Right ventricle myocardium inferior (tissue), 1 donor: ENCODE data around the gene ORAI2. TPM values are rescaled to one million over a fixed set of nuclear protein-coding genes. Genes with fewer than 3 reads are reported as not detected.

Source experiments
- ATAC-seq: fragments of 200-7000 bp; cut with Tn5 transposase; one replicate; pipeline ENCODE4 v1.9.1; 2020; ENCODE audit warnings: mild to moderate bottlenecking, moderate library complexity
- DNase-seq: peaks from one replicate; pipeline ENCODE4 v3.0.0; 2021; ENCODE audit errors: missing footprints
- intact Hi-C: fragments of 100-400 bp; cut with DNase I; formaldehyde crosslinking; loops from one replicate; pipeline ENCODE4 v1.11.0; 2022
- total RNA-seq: library from RNA; stranded (reverse); fragmentation: NEBNext Ultra II Directional; extraction: Animal tissue kit (Norgen Biotek cat#: 25700); gene quantifications from one replicate; pipeline ENCODE4 v1.2.1, GENCODE V29; 2021
- donor health status: DM: no; HTN: yes; CAD: no; lungs with severe emphysema.

The ORAI2 gene
- total RNA-seq, 1 donor from 2014 or later, result 3.0 TPM

GRCh38 chr7:102410918-102411317 is 22.5 kb upstream of the ORAI2 start:
- ATAC-seq (no peak), DNase-seq (no peak)
- intact Hi-C loops, result loop anchor here (5.0 kb wide), 1 partner anchor 51 kb away; the partner anchor contains the start of genes ALKBH4 and LRWD1

- intact Hi-C loops, result loop anchor here (5.0 kb wide), 1 partner anchor 50 kb away; the partner anchor contains the start of genes ALKBH4 and LRWD1
- peak; percentile 82 for ATAC-seq
- peak; percentile 73 for DNase-seq
These were observed 20.8 kb upstream of the ORAI2 start for GRCh38 chr7:102412548-102412947.

- ATAC-seq (no peak), DNase-seq (no peak)
- intact Hi-C loops, result loop anchor here (5.0 kb wide), 1 partner anchor 49 kb away; the partner anchor contains the start of genes ALKBH4 and LRWD1
These were observed 20.3 kb upstream of the ORAI2 start for GRCh38 chr7:102413091-102413490.

- intact Hi-C loops, result loop anchor here (5.0 kb wide), 1 partner anchor 49 kb away; the partner anchor contains the start of genes ALKBH4 and LRWD1
- ATAC-seq (no peak), DNase-seq (no peak)
These were observed 19.8 kb upstream of the ORAI2 start for GRCh38 chr7:102413611-102414010.

- ATAC-seq, result peak; percentile 21
- intact Hi-C loops, result no loop called here
- DNase-seq, result peak; percentile 80
These were observed 17.6 kb upstream of the ORAI2 start for GRCh38 chr7:102415685-102416225.

- DNase-seq, result no peak
- intact Hi-C loops, result no loop called here
- no peak for ATAC-seq
These were observed 17.0 kb upstream of the ORAI2 start for GRCh38 chr7:102416406-102416805.

- ATAC-seq (no peak), DNase-seq (no peak)
- intact Hi-C loops, result no loop called here
These were observed 16.3 kb upstream of the ORAI2 start for GRCh38 chr7:102417105-102417504.

- no peak for DNase-seq
- intact Hi-C loops, result no loop called here
- ATAC-seq, result no peak
These were observed 14.8 kb upstream of the ORAI2 start for GRCh38 chr7:102418592-102418991.

GRCh38 chr7:102421706-102422240 is 11.6 kb upstream of the ORAI2 start:
- ATAC-seq, result no peak
- intact Hi-C loops, result no loop called here
- DNase-seq, result no peak

GRCh38 chr7:102424129-102424551 is 9.2 kb upstream of the ORAI2 start:
- DNase-seq (no peak), ATAC-seq (no peak)
- intact Hi-C loops, result no loop called here

GRCh38 chr7:102424787-102425218 is 8.6 kb upstream of the ORAI2 start:
- ATAC-seq, result no peak
- intact Hi-C loops, result no loop called here
- DNase-seq, result no peak

GRCh38 chr7:102425639-102426267 is 7.6 kb upstream of the ORAI2 start:
- ATAC-seq (peak; percentile 32), DNase-seq (peak; percentile 86)
- intact Hi-C loops, result no loop called here

GRCh38 chr7:102426268-102427018 is 6.9 kb upstream of the ORAI2 start:
- DNase-seq (peak; percentile 70), ATAC-seq (peak; percentile 38)
- intact Hi-C loops, result no loop called here

- no peak for DNase-seq
- ATAC-seq, result no peak
- intact Hi-C loops, result no loop called here
These were observed 6.4 kb upstream of the ORAI2 start for GRCh38 chr7:102427019-102427405.

GRCh38 chr7:102429141-102429899 is 4.1 kb upstream of the ORAI2 start:
- DNase-seq (no peak), ATAC-seq (no peak)
- intact Hi-C loops, result no loop called here

- ATAC-seq, result no peak
These were observed 1.6 kb upstream of the ORAI2 start for GRCh38 chr7:102431617-102432298.

GRCh38 chr7:102432442-102433218 is 745 bp upstream of the ORAI2 start:
- ATAC-seq (peak; percentile 20), DNase-seq (no peak)
- intact Hi-C loops, result no loop called here

More at GRCh38 chr7:102431617-102432298, 1.6 kb upstream of the ORAI2 start:
- DNase-seq, result no peak
- intact Hi-C loops, result no loop called here
